Activated CD4-positive, alpha-beta T cell treated with anti-CD3 and anti-CD28 coated beads, Interleukin-2, Interleukin-6, amounts not matched to agents 100 ng/mL and 50 ng/mL, durations not matched to agents 16 hours and 8 hours (primary cell): ENCODE data around the gene OBSCN.

Experiments used
- DNase-seq: peaks from one replicate; pipeline ENCODE4 v3.0.0-alpha.2; 2020

Gene OBSCN

GRCh38 chr1:228362141-228362883 is 154.5 kb downstream of the OBSCN start:
- no peak for DNase-seq

DNA sequence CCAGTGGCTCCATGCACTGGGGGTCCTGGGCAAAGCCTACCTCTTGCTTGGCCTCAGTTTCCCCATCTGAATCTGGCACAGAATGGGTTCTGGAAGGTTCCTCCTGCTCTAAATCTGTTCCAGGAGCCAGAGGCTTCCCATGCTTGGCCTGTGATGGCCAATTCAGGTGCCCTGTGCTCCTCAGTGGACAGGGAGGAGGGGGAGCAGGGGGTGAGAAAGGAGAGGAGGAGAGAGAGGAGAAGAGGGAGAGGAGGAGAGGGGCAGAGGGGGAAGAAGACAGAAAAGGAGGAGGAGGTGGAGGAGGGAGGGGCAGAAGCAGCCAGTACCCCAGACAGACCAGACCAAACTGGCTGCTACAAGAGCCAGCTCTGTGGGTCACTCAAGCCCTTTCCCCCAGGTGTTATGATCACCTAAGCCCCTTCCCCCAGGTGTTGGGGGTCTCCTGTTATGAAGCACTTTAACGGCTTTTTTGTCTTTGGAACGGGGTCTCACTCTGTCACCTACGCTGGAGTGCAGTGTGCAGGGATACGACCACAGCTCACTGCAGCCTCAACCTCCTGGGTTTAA is 155.1 kb downstream of the OBSCN start:
- no peak for DNase-seq

- DNase-seq: no peak
These were observed 155.8 kb downstream of the OBSCN start for GRCh38 chr1:228363686-228364067.

- DNase-seq: no peak
These were observed 156.3 kb downstream of the OBSCN start for GRCh38 chr1:228364068-228364705.

DNA sequence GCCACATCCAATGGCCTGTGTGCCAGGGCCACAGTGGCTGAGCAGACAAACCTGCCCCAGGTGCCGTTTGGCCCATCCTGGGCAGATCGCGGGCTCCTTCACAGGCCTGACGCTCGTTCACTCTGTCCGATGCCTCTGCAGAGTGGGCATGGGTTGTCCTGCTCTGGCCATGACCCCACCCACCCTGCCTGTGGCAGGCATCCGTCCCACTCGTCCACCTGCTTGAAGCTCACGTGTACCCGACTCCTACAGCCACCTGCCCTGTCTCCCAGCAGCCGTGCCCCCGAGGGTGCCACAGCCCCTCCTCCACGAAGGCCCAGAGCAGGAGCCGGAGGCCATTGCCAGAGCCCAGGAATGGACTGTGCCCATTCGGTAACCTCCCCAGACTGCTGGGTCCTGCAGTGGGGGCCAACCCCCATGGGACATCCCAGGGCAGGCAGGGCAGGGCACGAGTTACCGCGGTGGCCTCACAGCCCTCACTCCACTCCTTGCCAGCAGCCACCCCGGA is 156.9 kb downstream of the OBSCN start:
- no peak for DNase-seq

GRCh38 chr1:228365271-228366061 is 157.6 kb downstream of the OBSCN start:
- no peak for DNase-seq

GRCh38 chr1:228366062-228366865 is 158.4 kb downstream of the OBSCN start:
- DNase-seq: no peak

DNA sequence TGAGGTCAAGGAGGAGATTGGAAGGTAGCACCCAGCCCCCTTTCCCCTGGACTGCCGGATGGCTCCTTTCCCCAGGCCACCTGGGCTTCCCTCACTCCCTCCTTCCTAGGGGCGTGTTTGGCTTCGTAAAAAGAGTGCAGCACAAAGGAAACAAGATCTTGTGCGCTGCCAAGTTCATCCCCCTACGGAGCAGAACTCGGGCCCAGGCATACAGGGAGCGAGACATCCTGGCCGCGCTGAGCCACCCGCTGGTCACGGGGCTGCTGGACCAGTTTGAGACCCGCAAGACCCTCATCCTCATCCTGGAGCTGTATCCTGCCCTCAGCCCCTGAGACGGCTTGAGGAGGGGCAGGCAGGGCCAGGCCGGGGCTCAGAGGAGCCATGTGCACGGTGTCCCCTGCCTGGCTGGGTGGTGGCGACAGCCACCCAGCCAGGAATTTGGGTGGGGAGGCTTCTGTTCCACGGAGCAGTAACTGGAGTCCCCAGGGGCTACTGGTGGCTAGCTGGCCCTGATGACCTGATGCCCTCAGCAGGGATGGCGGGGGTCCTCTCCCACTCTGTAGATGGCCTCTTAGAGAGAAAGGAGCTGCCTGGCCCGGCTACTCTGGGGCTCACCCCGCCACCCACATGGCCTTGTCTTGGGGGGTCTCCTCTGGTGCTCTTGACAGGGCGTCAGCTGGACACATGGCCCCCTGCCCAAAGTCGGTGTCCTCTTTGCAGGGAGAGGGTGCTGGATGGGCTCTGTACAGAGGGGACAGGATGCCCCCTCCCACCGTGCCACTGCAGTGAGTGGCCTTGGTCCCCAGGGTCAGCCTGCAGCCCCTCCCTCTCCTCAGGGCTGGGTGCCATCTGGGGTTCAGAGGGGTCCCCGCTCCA is 159.3 kb downstream of the OBSCN start:
- no peak for DNase-seq

GRCh38 chr1:228367798-228368791 is 160.3 kb downstream of the OBSCN start:
- no peak for DNase-seq

- DNase-seq: no peak
These were observed 161.2 kb downstream of the OBSCN start for GRCh38 chr1:228368801-228369607.

GRCh38 chr1:228369608-228370438 is 162.0 kb downstream of the OBSCN start:
- no peak for DNase-seq

DNA sequence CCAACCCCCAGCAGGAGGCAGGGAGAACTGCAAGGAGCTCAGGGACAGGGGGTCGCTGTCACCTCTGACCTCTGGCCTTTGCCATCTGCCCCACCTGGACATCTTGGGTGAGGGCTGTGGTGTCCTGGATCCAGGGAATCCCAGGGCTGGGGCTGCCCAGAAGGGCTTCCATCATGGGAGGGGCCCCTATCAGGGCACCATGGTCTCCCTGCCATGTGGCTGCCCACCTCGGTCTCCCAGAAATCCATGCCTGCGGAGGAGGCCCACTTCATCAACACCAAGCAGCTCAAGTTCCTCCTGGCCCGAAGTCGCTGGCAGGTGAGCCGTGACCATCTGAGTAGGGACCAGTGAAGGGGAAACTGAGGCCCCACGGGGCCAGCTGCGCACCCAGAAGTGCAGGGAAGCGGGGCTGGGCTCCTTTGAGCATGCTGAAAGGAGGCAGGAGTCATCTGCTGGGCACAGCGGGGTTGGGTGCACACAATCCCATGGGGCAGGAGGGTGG is 162.6 kb downstream of the OBSCN start:
- no peak for DNase-seq

GRCh38 chr1:228370941-228371740 is 163.3 kb downstream of the OBSCN start:
- DNase-seq: no peak

DNA sequence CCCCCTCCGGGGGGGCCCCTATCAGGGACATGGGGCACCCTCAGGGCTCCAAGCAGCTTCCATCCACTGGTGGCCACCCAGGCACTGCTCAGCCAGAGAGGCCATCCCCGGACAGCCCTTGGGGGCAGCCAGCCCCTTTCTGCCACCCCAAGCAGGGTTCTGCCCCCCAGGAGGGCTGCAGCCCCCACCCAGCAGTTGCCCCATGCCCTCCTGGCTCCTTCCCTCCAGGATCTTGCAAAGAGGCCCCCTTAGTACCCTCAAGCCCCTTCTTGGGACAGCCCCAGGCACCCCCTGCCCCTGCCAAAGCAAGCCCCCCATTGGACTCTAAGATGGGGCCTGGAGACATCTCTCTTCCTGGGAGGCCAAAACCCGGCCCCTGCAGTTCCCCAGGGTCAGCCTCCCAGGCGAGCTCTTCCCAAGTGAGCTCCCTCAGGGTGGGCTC is 163.9 kb downstream of the OBSCN start:
- no peak for DNase-seq

GRCh38 chr1:228372183-228373003 is 164.5 kb downstream of the OBSCN start:
- DNase-seq: no peak
